Hippocampal formation (tissue), 2 donors: ENCODE measurements around the gene IL21.
"Not testable (repeated sequence)": the region's sequence is repeated elsewhere in the genome, so short reads cannot be mapped to it uniquely, and the experiment has no call there.

Experiments used
- DNase-seq, 2 donors: peaks; one replicate each; lab custom pipeline; 2025; lab: John Stamatoyannopoulos, UW

The IL21 gene

GRCh38 chr4:122577808-122578781, 42.8 kb downstream of the IL21 start:
- no peak for DNase-seq

GRCh38 chr4:122577189-122577553, 43.7 kb downstream of the IL21 start:
- no peak for DNase-seq

- DNase-seq = peak in 1 of 2 donors; percentile 78
These were observed 44.3 kb downstream of the IL21 start for GRCh38 chr4:122576261-122577188.

DNA sequence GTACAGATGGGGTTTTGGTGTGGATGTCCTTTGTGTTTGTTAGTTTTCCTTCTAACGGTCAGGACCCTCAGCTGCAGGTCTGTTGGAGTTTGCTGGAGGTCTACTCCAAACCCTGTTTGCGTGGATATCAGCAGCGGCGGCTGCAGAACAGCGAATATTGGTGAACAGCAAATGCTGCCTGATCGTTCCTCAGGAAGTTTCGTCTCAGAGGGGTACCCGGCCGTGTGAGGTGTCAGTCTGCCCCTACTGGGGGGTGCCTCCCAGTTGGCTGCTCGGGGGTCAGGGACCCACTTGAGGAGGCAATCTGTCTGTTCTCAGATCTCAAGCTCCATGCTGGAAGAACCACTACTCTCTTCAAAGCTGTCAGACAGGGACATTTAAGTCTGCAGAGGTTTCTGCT, 46.5 kb downstream of the IL21 start:
- DNase-seq = not testable (repeated sequence)

DNA sequence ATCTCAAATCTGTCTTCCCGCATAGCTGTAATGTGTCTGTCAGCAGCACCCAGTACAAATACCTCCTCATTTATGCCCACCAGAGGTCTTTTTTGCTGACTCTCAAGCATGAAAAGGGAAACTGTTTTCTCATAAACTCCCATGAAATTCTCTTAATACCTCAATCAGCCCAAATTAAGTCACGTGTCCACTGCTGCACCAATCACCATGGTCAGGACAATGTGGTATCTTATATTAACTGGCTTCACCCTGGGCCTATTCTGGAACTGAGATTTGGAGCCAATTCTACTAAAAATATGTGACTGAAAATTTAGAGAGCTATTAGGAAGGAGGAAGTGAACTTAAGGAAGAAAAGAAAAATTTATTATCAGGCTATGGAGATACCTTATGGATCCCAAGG, 58.4 kb downstream of the IL21 start:
- no peak for DNase-seq
